Measurements from ENCODE around the gene ISG20. TPM values are rescaled to one million over a fixed set of nuclear protein-coding genes. Genes with fewer than 3 reads are reported as not detected.

The ISG20 gene
- polyA plus RNA-seq, 1 donor (not counting 4 experiments of a cell fraction or from before 2014, with no cell fraction given): 8.9 TPM

- no peak for FAIRE-seq
- dilution Hi-C loops (cut with MboI; ENCODE audit: extremely low pct_ligation_motif_present, low sequenced_read_pairs): no loop called here
Measured at GRCh38 chr15:88608607-88609181, 30.1 kb upstream of the ISG20 start.

GRCh38 chr15:88609344-88610090 is 29.3 kb upstream of the ISG20 start:
- dilution Hi-C loops (cut with MboI; ENCODE audit: extremely low pct_ligation_motif_present, low sequenced_read_pairs): no loop called here
- FAIRE-seq (no peak), DNase-seq (ENCODE audit: low read depth, low spot score) (no peak)
- H4K20me1 ChIP-seq (ENCODE audit: control insufficient read depth, extremely low read depth, insufficient read depth, low read length): no peaks in the 10 kb centered on the region
- H2AFZ ChIP-seq (ENCODE audit: control insufficient read depth, low read length): no peak overlapping the region
- H3K9me1 ChIP-seq (ENCODE audit: control insufficient read depth, extremely low read depth, insufficient read depth, low read length): no peaks in the 10 kb centered on the region
- H3K4me1 ChIP-seq (ENCODE audit: control insufficient read depth, extremely low read depth, insufficient read depth, low read length): peaks cover 7% of the 10 kb centered on the region
- H3K27ac ChIP-seq (ENCODE audit: control insufficient read depth, insufficient read depth, low read length): no peak overlapping the region
- TF ChIP-seq CTCF (optimal IDR thresholded peaks at IDR 0.05 in 1 of 3, IDR thresholded peaks at IDR 0.05 in 1 of 3, conservative IDR thresholded peaks at IDR 0.05 in 1 of 3; ENCODE audit: extremely low read depth in 1 of 3, insufficient read depth in 2 of 3, low read length in 3 of 3) (no peak), EZH2 (IDR thresholded peaks at IDR 0.05; ENCODE audit: low read length) (no peak)
- H3K4me2 ChIP-seq (ENCODE audit: control insufficient read depth, extremely low read depth, insufficient read depth, low read depth, low read length): no peak overlapping the region
- H3K9ac ChIP-seq (ENCODE audit: control insufficient read depth, extremely low read depth, insufficient read depth, low read length): no peak overlapping the region
- no peaks in the 10 kb centered on the region for H3K36me3 ChIP-seq (ENCODE audit: control insufficient read depth in 2 of 2, extremely low read depth in 1 of 2, insufficient read depth in 2 of 2, low read length in 2 of 2)
- no peaks in the 10 kb centered on the region for H3K9me3 ChIP-seq (ENCODE audit: control insufficient read depth, low read depth, low read length)
- H3K4me3 ChIP-seq (ENCODE audit: control insufficient read depth in 2 of 3, extremely low read depth in 1 of 3, insufficient read depth in 2 of 3, low read depth in 1 of 3, low read length in 3 of 3): no peak overlapping the region
- peaks cover 46% of the 10 kb centered on the region for H3K27me3 ChIP-seq (ENCODE audit: control insufficient read depth, extremely low read depth, insufficient read depth, low read length)
- no peaks in the 10 kb centered on the region for H3K79me2 ChIP-seq (ENCODE audit: control insufficient read depth, insufficient read depth, low read length)

More at GRCh38 chr15:88608607-88609181, 30.1 kb upstream of the ISG20 start:
- Histone ChIP-seq H3K79me2 (ENCODE audit: control insufficient read depth, insufficient read depth, low read length) (no peaks in the 10 kb centered on the region), H3K9me3 (ENCODE audit: control insufficient read depth, low read depth, low read length) (no peaks in the 10 kb centered on the region), H3K4me2 (ENCODE audit: control insufficient read depth, extremely low read depth, insufficient read depth, low read depth, low read length) (no peak overlapping the region), H3K4me1 (ENCODE audit: control insufficient read depth, extremely low read depth, insufficient read depth, low read length) (peaks cover 4% of the 10 kb centered on the region), H3K27me3 (ENCODE audit: control insufficient read depth, extremely low read depth, insufficient read depth, low read length) (peaks cover 54% of the 10 kb centered on the region), H3K9me1 (ENCODE audit: control insufficient read depth, extremely low read depth, insufficient read depth, low read length) (no peaks in the 10 kb centered on the region), H2AFZ (ENCODE audit: control insufficient read depth, low read length) (no peak overlapping the region), H3K27ac (ENCODE audit: control insufficient read depth, insufficient read depth, low read length) (no peak overlapping the region), H3K4me3 (ENCODE audit: control insufficient read depth in 2 of 3, extremely low read depth in 1 of 3, insufficient read depth in 2 of 3, low read depth in 1 of 3, low read length in 3 of 3) (no peak overlapping the region), H4K20me1 (ENCODE audit: control insufficient read depth, extremely low read depth, insufficient read depth, low read length) (no peaks in the 10 kb centered on the region), H3K36me3 (ENCODE audit: control insufficient read depth in 2 of 2, extremely low read depth in 1 of 2, insufficient read depth in 2 of 2, low read length in 2 of 2) (no peaks in the 10 kb centered on the region), H3K9ac (ENCODE audit: control insufficient read depth, extremely low read depth, insufficient read depth, low read length) (no peak overlapping the region)
- no peak for DNase-seq (ENCODE audit: low read depth, low spot score)
- no peak for TF ChIP-seq EZH2 (IDR thresholded peaks at IDR 0.05; ENCODE audit: low read length)
- TF ChIP-seq CTCF (optimal IDR thresholded peaks at IDR 0.05 in 1 of 3, IDR thresholded peaks at IDR 0.05 in 1 of 3, conservative IDR thresholded peaks at IDR 0.05 in 1 of 3; ENCODE audit: extremely low read depth in 1 of 3, insufficient read depth in 2 of 3, low read length in 3 of 3): no peak

All from keratinocyte (primary cell).